ENCODE measurements around the gene SLC25A34. TPM values are rescaled to one million over a fixed set of nuclear protein-coding genes. Genes with fewer than 3 reads are reported as not detected.

The SLC25A34 gene
- total and polyA plus RNA-seq, 2 of the 13 experiments (the other 11 are each of a cell fraction or from before 2014, with no cell fraction given) = 0.13 to 0.18 TPM

GRCh38 chr1:15719381-15720120 lies 16.5 kb upstream of the SLC25A34 start (continued):
- TF ChIP-seq NFAT5 (CRISPR knock-in tag; IDR thresholded peaks at IDR 0.05) (no peak), ZNF292 (CRISPR knock-in tag; IDR thresholded peaks at IDR 0.05; ENCODE audit: borderline replicate concordance, low read depth) (no peak), CTCF (CRISPR knock-in tag; IDR thresholded peaks at IDR 0.05) (peak; percentile 35)

- no peak overlapping the region for H3K4me2 ChIP-seq (ENCODE audit: low read depth, low read length)
- H3K4me1 ChIP-seq (ENCODE audit: insufficient read depth, low read length) = peaks cover 12% of the 10 kb centered on the region; the same call in 1 of the 2 replicates
- H3K36me3 ChIP-seq (replicated peaks in 1 of 2; ENCODE audit: control insufficient read depth in 1 of 2, insufficient read depth in 2 of 2, low read length in 2 of 2) = peaks cover 23 to 50% of the 10 kb centered on the region in 2 experiments
- no peak overlapping the region for H3K9ac ChIP-seq (ENCODE audit: insufficient read depth, low read depth, low read length)
- in situ Hi-C loops (cut with HindIII; ENCODE audit: extremely low pct_ligation_motif_present, low pct_unique_long_range_greater_than_20kb) (no loop called here), intact Hi-C loops (cut with micrococcal nuclease; ENCODE audit: unreplicated experiment) (no loop called here)
- ChIA-PET CTCF (ENCODE audit: low intra/inter-chr PET ratio, low total read pairs) (no interaction called here), POLR2A (no interaction called here)
- ATAC-seq (no peak), DNase-seq (ENCODE audit: low spot score) (no peak), FAIRE-seq (no peak)
- H3K9me3 ChIP-seq (ENCODE audit: low read length) = no peaks in the 10 kb centered on the region
- no TSS peak for BruUV-seq (replicated peaks)
- H3K27ac ChIP-seq (ENCODE audit: extremely low read length, insufficient read depth, low read length) = no peak overlapping the region
- no peak overlapping the region for H3K4me3 ChIP-seq (replicated peaks in 1 of 3; ENCODE audit: insufficient read depth in 1 of 3, low read depth in 2 of 3, low read length in 3 of 3)
- H2AFZ ChIP-seq (ENCODE audit: low read length) = no peak overlapping the region
- no peaks in the 10 kb centered on the region for H4K20me1 ChIP-seq (ENCODE audit: insufficient read depth, low read length)
- 94% methylated on average over 3 of the region's 3 CpGs for WGBS (ENCODE audit: low lambda C conversion rate)
- no peaks in the 10 kb centered on the region for H3K79me2 ChIP-seq (ENCODE audit: insufficient read depth, low read length)
- H3K27me3 ChIP-seq (ENCODE audit: control insufficient read depth in 1 of 2, insufficient read depth in 2 of 2, low read length in 2 of 2) = no peaks in the 10 kb centered on the region
- TF ChIP-seq RFX5 (IDR thresholded peaks at IDR 0.05; ENCODE audit: low read depth, low read length) (no peak), GATAD2A (CRISPR knock-in tag; IDR thresholded peaks at IDR 0.05) (no peak), ZBTB7A (CRISPR knock-in tag; IDR thresholded peaks at IDR 0.05) (no peak), MTA1 (CRISPR knock-in tag; IDR thresholded peaks at IDR 0.05; ENCODE audit: borderline replicate concordance) (no peak), SNAPC2 (CRISPR knock-in tag; IDR thresholded peaks at IDR 0.05) (no peak), ZNF775 (CRISPR knock-in tag; IDR thresholded peaks at IDR 0.05; ENCODE audit: borderline replicate concordance) (no peak), SRSF4 (IDR thresholded peaks at IDR 0.05; ENCODE audit: low read depth, low read length, poor library complexity, severe bottlenecking) (no peak)
- TF ChIP-seq, protein P1, sequence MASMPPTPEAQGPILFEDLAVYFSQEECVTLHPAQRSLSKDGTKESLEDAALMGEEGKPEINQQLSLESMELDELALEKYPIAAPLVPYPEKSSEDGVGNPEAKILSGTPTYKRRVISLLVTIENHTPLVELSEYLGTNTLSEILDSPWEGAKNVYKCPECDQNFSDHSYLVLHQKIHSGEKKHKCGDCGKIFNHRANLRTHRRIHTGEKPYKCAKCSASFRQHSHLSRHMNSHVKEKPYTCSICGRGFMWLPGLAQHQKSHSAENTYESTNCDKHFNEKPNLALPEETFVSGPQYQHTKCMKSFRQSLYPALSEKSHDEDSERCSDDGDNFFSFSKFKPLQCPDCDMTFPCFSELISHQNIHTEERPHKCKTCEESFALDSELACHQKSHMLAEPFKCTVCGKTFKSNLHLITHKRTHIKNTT (CRISPR knock-in tag; IDR thresholded peaks at IDR 0.05) = no peak
- TF ChIP-seq, protein P2, sequence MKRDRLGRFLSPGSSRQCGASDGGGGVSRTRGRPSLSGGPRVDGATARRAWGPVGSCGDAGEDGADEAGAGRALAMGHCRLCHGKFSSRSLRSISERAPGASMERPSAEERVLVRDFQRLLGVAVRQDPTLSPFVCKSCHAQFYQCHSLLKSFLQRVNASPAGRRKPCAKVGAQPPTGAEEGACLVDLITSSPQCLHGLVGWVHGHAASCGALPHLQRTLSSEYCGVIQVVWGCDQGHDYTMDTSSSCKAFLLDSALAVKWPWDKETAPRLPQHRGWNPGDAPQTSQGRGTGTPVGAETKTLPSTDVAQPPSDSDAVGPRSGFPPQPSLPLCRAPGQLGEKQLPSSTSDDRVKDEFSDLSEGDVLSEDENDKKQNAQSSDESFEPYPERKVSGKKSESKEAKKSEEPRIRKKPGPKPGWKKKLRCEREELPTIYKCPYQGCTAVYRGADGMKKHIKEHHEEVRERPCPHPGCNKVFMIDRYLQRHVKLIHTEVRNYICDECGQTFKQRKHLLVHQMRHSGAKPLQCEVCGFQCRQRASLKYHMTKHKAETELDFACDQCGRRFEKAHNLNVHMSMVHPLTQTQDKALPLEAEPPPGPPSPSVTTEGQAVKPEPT (CRISPR knock-in tag; IDR thresholded peaks at IDR 0.05; ENCODE audit: low read depth) = no peak
Observed at GRCh38 chr1:15720861-15721260, 15.2 kb upstream of the SLC25A34 start.
